GM21723 (cell line): Measurements from ENCODE around the gene NPIPA5.
"Not testable (repeated sequence)": the region's sequence is repeated elsewhere in the genome, so short reads cannot be mapped to it uniquely, and the experiment has no call there.

Experiments used
- ATAC-seq: cut with Tn5 transposase; IDR thresholded peaks from one replicate; pipeline ENCODE4 v1.9.1; 2021; ENCODE audit warnings: mild to moderate bottlenecking, moderate library complexity; ENCODE audit not compliant: unreplicated experiment

The NPIPA5 gene

DNA sequence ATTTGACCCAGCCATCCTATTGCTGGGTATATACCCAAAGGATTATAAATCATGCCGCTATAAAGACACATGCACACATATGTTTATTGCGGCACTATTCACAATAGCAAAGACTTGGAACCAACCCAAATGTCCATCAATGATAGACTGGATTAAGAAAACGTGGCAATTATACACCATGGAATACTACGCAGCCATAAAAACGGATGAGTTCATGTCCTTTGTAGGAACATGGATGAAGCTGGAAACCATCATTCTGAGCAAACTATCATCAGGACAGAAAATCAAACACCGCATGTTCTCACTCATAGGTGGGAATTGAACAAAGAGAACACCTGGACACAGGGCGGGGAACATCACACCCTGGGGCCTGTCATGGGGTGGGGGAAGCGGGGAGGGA, 14.9 kb upstream of the NPIPA5 start:
- not testable (repeated sequence) for ATAC-seq

DNA sequence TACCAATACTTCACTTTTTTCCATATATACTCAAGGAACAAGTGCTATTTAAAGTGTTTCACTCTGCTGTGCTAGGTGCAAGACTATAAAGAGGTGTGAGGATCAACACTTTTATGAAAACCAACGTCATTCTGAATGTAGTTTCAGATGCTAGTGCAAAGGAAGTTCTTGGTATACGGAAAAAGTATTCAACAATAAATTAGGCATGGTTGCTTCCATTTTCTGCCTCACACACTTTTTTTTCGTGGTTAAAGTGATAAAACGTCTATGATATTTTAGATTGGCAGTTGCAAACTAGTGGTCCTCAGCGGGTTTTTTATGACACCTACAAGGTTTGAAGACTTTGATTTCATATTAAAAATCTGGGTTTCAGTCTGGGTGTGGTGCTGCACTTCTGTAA, 11.8 kb upstream of the NPIPA5 start:
- ATAC-seq, result not testable (repeated sequence)

DNA sequence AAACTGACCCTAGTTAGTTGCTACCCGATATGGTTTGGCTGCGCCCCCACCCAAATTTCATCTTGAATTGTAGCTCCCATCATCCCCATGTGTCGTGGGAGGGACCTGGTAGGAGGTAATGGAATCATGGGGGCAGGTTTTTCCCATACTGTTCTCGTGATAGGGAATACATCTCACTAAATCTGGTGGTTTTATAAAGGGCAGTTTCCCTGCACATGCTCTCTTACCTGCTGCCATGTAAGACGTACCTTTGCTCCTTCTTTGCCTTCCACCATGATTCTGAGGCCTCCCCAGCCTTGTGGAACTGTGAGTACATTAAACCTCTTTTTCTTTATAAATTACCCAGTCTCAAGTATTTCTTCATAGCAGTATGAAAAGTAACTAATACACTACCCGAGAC, 10.0 kb upstream of the NPIPA5 start:
- ATAC-seq, result not testable (repeated sequence)

DNA sequence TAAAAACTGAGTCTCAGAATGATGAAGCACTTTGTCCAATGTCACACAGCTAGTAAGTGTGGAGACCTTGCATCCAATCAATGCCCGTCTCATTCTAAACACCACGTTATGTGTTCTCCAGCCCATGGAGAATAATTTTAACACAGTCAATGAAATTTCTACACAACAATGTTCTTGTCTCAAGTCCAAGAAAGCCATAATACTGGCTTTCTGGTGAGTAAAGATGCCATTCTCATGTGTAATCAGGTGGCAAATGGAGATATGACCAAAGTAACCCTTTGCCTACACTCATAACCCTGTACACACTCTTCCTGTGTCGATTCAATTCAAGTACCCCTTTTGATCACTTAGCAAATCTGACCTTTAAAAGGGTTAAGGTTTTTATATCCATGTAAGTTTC, 4.7 kb upstream of the NPIPA5 start:
- ATAC-seq, result not testable (repeated sequence)

- not testable (repeated sequence) for ATAC-seq
Observed at GRCh38 chr16:15357495-15357894, 20.6 kb downstream of the NPIPA5 start.

DNA sequence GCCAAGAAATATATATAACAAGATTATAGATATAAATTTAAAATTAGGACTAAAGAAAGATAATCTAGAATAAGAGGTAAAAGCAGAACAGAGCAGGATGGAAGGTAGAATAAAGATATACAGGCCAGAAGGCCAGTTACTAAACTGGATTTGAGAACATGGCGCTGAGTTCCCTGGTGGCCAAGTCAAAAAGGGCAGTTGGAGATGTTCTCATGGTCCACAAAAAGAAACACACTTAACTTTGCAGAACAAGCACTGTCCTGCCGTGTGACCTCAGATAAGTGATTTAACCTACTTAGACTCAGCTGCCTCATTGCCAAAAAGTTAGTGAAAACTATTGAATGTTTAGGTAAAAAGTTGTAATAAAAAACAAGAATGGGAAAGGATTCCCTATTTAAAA, 23.2 kb downstream of the NPIPA5 start:
- not testable (repeated sequence) for ATAC-seq

- ATAC-seq, result not testable (repeated sequence)
Observed at GRCh38 chr16:15352852-15353251, 25.2 kb downstream of the NPIPA5 start.

DNA sequence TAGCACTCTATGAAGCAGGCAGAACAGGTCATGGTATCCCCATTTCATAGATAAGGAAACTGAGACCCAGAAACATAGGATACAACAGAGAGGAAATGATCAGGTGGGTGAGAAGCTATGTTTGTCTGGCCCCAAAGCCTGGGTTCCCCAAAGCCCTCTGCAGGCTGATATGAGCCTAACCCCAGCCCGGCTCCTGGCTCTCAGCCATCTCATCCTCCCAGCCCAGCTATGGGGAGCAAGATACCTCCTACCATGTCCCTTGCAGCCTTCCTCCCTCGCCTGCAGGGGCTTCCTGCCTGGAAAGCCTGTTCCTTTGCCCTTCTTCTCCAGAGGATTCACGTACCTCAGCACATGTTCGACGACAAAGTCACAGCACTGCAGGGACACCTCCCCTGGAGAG, 26.3 kb downstream of the NPIPA5 start:
- not testable (repeated sequence) for ATAC-seq

DNA sequence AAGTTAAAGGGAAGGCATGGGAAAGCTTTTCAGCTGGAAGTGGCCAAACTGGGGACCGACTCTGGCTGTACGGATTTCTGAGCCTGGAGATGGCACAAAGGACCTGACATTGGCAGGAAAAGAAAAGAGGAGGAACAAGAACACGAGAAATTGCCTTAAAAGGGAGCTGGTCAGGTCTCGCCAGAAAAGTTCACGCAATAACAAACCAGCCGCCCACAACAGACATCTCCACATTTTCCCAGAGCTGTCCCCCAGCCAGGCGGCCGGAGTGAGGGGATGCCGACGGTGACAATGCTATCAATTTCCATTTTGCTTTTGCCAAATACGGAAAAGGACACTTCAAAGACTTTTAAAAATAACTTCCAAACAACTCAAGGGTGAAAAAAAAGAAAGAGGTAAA, 26.8 kb downstream of the NPIPA5 start:
- not testable (repeated sequence) for ATAC-seq

- ATAC-seq, result not testable (repeated sequence)
Observed at GRCh38 chr16:15348721-15349120, 29.4 kb downstream of the NPIPA5 start.

GRCh38 chr16:15342337-15342736, 35.8 kb downstream of the NPIPA5 start:
- ATAC-seq, result not testable (repeated sequence)

- not testable (repeated sequence) for ATAC-seq
Observed at GRCh38 chr16:15338986-15339385, 39.1 kb downstream of the NPIPA5 start.

GRCh38 chr16:15337974-15338605, 40.0 kb downstream of the NPIPA5 start:
- not testable (repeated sequence) for ATAC-seq

DNA sequence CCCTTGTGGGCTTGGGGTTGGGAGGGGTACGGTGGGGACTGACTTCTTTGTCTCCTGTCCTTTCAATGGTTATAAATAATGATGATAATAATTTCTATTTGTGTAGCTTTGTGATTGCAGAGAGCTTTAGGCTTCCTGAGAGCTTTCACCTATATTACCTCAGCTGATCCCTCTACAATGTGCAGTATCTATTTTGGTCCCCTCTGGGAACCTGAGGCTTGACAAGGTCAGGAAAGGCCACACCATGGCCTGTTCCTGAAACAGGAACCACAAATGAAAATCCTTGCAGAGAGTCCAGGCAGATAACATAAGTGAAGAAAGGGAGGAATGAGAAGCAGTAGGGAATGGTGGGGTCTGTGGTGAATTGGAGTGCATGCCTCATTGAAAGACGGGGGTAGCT, 42.5 kb downstream of the NPIPA5 start:
- ATAC-seq, result not testable (repeated sequence)

GRCh38 chr16:15333969-15334368, 44.1 kb downstream of the NPIPA5 start:
- ATAC-seq, result not testable (repeated sequence)

GRCh38 chr16:15330978-15331377, 47.1 kb downstream of the NPIPA5 start:
- not testable (repeated sequence) for ATAC-seq

GRCh38 chr16:15324954-15325353, 53.1 kb downstream of the NPIPA5 start:
- ATAC-seq, result not testable (repeated sequence)

GRCh38 chr16:15323373-15323772, 54.7 kb downstream of the NPIPA5 start:
- not testable (repeated sequence) for ATAC-seq

DNA sequence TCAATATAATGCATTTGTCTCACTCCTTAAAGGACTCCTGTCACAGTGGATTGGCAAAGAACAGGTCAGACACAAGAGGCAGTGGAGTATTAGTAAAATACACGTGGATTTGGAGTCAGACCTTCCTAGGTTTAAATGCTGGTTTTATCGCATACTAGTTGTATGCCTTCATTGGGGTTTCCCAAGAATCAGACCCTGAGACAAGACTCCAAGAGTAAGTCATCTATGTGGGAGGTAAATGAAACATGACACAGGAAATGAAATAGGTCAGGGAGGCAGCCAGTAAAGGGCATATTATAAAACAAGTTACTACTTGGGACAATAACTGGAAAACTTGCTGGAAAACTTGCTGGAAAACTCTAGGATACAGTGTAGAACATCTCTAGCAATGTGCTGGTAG, 56.9 kb downstream of the NPIPA5 start:
- ATAC-seq, result not testable (repeated sequence)

- ATAC-seq, result not testable (repeated sequence)
Observed at GRCh38 chr16:15314562-15314961, 63.5 kb downstream of the NPIPA5 start.
